HepG2 (cell line): ENCODE measurements around the gene INTS3. TPM values are rescaled to one million over a fixed set of nuclear protein-coding genes. Genes with fewer than 3 reads are reported as not detected.

Experiments used
- NONO ChIP-seq, 2 experiments: fragments of 450-650 bp in 1 of 2; sonication (generic) in 1 of 2; formaldehyde crosslinking in 1 of 2; IDR thresholded peaks in 1 of 2; conservative IDR thresholded peaks in 1 of 2; 2 replicates each; pipeline versions ENCODE4 v1.6.1 to v1.8.0; 2017 to 2022; ENCODE audit warnings: mild to moderate bottlenecking in 1 of 2, missing genetic modification reagents in 1 of 2, moderate library complexity in 1 of 2
- RNF2 ChIP-seq: fragments of 450-650 bp; conservative IDR thresholded peaks from 2 replicates; pipeline ENCODE4 v1.6.1; 2016; ENCODE audit warnings: low read depth
- SMYD3 ChIP-seq: sonication (generic); formaldehyde crosslinking; IDR thresholded peaks from 2 replicates; pipeline ENCODE4 v1.8.1; 2023; ENCODE audit warnings: mild to moderate bottlenecking, missing genetic modification reagents
- WIZ ChIP-seq: sonication (generic); formaldehyde crosslinking; IDR thresholded peaks from 2 replicates; pipeline ENCODE4 v1.5.1; 2020; ENCODE audit warnings: mild to moderate bottlenecking, missing genetic modification reagents
- polyA plus RNA-seq, 8 experiments: library from polyadenylated mRNA; depleted of rRNA in 3 of 8; stranded (reverse) in 7 of 8; unstranded in 1 of 8; fragments of >200 nt; fragmentation: Illumina TruSeq in 4 of 8; extraction: Trizol in 4 of 8; gene quantifications; 2 replicates each; pipeline versions ENCODE4 v1.2.1 to v1.2.3, GENCODE V29; 2011 to 2016; ENCODE audit warnings: low read depth in 4 of 8, missing spikeins in 1 of 8, mixed read lengths in 1 of 8; ENCODE audit not compliant: insufficient read depth in 1 of 8
- total RNA-seq, 5 experiments: library from RNA; depleted of rRNA; stranded (reverse); fragments of >200 nt; fragmentation: Illumina TruSeq; extraction: Trizol; gene quantifications; 2 replicates each; pipeline ENCODE4 v1.2.3, GENCODE V29; 2016; ENCODE audit warnings: low read depth in 1 of 5
- TF ChIP-seq, protein P1 (sequence below): sonication (generic); formaldehyde crosslinking; IDR thresholded peaks from 2 replicates; pipeline ENCODE4 v1.4.0; 2020; ENCODE audit warnings: mild to moderate bottlenecking, missing genetic modification reagents
- TF ChIP-seq, protein P2 (sequence below): sonication (generic); formaldehyde crosslinking; IDR thresholded peaks from 2 replicates; pipeline ENCODE4 v1.5.0; 2020; ENCODE audit warnings: mild to moderate bottlenecking, missing genetic modification reagents
- TF ChIP-seq, protein P3 (sequence below): sonication (generic); formaldehyde crosslinking; IDR thresholded peaks from 2 replicates; pipeline ENCODE4 v1.4.0; 2020; ENCODE audit warnings: missing genetic modification reagents
- TF ChIP-seq, protein P4 (sequence below): sonication (generic); formaldehyde crosslinking; IDR thresholded peaks from 2 replicates; pipeline ENCODE4 v1.4.0; 2020; ENCODE audit warnings: missing genetic modification reagents, borderline replicate concordance

Gene INTS3
- total and polyA plus RNA-seq, 2 of the 13 experiments (the other 11 are each of a cell fraction or from before 2014, with no cell fraction given) = 17.2 to 27.2 TPM

DNA sequence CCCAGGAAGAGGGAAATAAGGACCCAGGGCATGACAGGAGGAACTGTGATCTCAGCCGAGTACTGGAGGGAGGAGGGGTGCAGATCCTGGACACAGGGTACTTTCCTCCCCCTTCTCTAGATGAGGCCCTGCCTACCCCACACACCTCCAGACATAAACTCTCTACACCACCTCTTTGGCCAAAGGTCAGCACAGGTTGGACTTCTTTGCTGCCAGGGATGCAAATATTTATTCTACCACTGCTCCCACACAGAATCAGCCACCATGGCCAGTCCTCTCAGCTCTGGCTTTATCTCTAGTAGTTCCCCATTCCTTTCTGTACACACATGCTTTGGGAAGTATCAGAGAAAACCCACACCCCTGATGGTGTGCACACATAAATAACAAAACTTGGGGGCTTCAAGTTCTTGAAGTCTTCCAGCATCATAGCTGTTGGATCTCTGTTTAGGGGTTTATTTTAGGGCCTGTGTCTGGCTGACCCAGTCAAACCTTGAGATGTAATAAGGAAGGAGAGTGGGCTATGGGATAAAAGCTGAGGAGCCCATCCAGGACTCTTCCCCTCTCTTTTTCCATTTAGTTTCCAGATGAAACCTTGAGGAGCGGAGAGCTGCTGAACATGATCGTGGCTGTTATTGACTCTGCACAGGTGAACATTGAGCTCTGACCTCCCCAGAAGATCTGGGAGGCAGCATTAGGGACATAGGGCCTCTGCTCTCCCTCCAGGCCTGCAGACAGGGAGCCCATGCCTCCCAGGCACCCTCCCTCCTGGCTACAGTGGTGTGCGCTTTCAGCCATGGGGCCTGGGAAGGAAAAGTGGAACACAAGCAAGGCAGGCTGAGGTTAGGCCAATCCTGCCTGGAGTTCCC is 40.7 kb downstream of the INTS3 start (continued):
- TF ChIP-seq, protein P1, sequence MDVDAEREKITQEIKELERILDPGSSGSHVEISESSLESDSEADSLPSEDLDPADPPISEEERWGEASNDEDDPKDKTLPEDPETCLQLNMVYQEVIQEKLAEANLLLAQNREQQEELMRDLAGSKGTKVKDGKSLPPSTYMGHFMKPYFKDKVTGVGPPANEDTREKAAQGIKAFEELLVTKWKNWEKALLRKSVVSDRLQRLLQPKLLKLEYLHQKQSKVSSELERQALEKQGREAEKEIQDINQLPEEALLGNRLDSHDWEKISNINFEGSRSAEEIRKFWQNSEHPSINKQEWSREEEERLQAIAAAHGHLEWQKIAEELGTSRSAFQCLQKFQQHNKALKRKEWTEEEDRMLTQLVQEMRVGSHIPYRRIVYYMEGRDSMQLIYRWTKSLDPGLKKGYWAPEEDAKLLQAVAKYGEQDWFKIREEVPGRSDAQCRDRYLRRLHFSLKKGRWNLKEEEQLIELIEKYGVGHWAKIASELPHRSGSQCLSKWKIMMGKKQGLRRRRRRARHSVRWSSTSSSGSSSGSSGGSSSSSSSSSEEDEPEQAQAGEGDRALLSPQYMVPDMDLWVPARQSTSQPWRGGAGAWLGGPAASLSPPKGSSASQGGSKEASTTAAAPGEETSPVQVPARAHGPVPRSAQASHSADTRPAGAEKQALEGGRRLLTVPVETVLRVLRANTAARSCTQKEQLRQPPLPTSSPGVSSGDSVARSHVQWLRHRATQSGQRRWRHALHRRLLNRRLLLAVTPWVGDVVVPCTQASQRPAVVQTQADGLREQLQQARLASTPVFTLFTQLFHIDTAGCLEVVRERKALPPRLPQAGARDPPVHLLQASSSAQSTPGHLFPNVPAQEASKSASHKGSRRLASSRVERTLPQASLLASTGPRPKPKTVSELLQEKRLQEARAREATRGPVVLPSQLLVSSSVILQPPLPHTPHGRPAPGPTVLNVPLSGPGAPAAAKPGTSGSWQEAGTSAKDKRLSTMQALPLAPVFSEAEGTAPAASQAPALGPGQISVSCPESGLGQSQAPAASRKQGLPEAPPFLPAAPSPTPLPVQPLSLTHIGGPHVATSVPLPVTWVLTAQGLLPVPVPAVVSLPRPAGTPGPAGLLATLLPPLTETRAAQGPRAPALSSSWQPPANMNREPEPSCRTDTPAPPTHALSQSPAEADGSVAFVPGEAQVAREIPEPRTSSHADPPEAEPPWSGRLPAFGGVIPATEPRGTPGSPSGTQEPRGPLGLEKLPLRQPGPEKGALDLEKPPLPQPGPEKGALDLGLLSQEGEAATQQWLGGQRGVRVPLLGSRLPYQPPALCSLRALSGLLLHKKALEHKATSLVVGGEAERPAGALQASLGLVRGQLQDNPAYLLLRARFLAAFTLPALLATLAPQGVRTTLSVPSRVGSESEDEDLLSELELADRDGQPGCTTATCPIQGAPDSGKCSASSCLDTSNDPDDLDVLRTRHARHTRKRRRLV (CRISPR knock-in tag) = no peak
- TF ChIP-seq NONO (IDR thresholded peaks at IDR 0.05) (no peak), NONO (CRISPR knock-in tag; conservative IDR thresholded peaks at IDR 0.05) (no peak), RNF2 (no peak), WIZ (no peak), SMYD3 (CRISPR knock-in tag) (no peak)
- TF ChIP-seq, protein P2, sequence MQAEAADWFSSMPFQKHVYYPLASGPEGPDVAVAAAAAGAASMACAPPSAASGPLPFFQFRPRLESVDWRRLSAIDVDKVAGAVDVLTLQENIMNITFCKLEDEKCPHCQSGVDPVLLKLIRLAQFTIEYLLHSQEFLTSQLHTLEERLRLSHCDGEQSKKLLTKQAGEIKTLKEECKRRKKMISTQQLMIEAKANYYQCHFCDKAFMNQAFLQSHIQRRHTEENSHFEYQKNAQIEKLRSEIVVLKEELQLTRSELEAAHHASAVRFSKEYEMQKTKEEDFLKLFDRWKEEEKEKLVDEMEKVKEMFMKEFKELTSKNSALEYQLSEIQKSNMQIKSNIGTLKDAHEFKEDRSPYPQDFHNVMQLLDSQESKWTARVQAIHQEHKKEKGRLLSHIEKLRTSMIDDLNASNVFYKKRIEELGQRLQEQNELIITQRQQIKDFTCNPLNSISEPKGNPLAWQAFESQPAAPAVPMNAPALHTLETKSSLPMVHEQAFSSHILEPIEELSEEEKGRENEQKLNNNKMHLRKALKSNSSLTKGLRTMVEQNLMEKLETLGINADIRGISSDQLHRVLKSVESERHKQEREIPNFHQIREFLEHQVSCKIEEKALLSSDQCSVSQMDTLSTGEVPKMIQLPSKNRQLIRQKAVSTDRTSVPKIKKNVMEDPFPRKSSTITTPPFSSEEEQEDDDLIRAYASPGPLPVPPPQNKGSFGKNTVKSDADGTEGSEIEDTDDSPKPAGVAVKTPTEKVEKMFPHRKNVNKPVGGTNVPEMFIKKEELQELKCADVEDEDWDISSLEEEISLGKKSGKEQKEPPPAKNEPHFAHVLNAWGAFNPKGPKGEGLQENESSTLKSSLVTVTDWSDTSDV (CRISPR knock-in tag) = no peak
- TF ChIP-seq, protein P3, sequence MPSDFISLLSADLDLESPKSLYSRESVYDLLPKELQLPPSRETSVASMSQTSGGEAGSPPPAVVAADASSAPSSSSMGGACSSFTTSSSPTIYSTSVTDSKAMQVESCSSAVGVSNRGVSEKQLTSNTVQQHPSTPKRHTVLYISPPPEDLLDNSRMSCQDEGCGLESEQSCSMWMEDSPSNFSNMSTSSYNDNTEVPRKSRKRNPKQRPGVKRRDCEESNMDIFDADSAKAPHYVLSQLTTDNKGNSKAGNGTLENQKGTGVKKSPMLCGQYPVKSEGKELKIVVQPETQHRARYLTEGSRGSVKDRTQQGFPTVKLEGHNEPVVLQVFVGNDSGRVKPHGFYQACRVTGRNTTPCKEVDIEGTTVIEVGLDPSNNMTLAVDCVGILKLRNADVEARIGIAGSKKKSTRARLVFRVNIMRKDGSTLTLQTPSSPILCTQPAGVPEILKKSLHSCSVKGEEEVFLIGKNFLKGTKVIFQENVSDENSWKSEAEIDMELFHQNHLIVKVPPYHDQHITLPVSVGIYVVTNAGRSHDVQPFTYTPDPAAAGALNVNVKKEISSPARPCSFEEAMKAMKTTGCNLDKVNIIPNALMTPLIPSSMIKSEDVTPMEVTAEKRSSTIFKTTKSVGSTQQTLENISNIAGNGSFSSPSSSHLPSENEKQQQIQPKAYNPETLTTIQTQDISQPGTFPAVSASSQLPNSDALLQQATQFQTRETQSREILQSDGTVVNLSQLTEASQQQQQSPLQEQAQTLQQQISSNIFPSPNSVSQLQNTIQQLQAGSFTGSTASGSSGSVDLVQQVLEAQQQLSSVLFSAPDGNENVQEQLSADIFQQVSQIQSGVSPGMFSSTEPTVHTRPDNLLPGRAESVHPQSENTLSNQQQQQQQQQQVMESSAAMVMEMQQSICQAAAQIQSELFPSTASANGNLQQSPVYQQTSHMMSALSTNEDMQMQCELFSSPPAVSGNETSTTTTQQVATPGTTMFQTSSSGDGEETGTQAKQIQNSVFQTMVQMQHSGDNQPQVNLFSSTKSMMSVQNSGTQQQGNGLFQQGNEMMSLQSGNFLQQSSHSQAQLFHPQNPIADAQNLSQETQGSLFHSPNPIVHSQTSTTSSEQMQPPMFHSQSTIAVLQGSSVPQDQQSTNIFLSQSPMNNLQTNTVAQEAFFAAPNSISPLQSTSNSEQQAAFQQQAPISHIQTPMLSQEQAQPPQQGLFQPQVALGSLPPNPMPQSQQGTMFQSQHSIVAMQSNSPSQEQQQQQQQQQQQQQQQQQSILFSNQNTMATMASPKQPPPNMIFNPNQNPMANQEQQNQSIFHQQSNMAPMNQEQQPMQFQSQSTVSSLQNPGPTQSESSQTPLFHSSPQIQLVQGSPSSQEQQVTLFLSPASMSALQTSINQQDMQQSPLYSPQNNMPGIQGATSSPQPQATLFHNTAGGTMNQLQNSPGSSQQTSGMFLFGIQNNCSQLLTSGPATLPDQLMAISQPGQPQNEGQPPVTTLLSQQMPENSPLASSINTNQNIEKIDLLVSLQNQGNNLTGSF (CRISPR knock-in tag) = no peak
- TF ChIP-seq, protein P4, sequence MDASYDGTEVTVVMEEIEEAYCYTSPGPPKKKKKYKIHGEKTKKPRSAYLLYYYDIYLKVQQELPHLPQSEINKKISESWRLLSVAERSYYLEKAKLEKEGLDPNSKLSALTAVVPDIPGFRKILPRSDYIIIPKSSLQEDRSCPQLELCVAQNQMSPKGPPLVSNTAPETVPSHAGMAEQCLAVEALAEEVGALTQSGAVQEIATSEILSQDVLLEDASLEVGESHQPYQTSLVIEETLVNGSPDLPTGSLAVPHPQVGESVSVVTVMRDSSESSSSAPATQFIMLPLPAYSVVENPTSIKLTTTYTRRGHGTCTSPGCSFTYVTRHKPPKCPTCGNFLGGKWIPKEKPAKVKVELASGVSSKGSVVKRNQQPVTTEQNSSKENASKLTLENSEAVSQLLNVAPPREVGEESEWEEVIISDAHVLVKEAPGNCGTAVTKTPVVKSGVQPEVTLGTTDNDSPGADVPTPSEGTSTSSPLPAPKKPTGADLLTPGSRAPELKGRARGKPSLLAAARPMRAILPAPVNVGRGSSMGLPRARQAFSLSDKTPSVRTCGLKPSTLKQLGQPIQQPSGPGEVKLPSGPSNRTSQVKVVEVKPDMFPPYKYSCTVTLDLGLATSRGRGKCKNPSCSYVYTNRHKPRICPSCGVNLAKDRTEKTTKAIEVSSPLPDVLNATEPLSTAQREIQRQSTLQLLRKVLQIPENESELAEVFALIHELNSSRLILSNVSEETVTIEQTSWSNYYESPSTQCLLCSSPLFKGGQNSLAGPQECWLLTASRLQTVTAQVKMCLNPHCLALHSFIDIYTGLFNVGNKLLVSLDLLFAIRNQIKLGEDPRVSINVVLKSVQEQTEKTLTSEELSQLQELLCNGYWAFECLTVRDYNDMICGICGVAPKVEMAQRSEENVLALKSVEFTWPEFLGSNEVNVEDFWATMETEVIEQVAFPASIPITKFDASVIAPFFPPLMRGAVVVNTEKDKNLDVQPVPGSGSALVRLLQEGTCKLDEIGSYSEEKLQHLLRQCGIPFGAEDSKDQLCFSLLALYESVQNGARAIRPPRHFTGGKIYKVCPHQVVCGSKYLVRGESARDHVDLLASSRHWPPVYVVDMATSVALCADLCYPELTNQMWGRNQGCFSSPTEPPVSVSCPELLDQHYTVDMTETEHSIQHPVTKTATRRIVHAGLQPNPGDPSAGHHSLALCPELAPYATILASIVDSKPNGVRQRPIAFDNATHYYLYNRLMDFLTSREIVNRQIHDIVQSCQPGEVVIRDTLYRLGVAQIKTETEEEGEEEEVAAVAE (CRISPR knock-in tag) = no peak
